Fibroblast of mammary gland (primary cell): ENCODE data around the gene SZRD1.

Source experiments
- DNase-seq: peaks from one replicate; pipeline ENCODE4 v3.0.0-alpha.2; 2010; ENCODE audit warnings: low read depth
- H3K4me3 ChIP-seq: 2 replicates; pipeline ENCODE4 v1.5.1; 2011; ENCODE audit warnings: low read depth, mild to moderate bottlenecking, low read length, moderate library complexity; ENCODE audit not compliant: control insufficient read depth
- TF ChIP-seq, protein P1 (sequence below): conservative IDR thresholded peaks from 2 replicates; pipeline ENCODE4 v1.5.1; 2011; ENCODE audit warnings: low read depth, low read length, inconsistent platforms; ENCODE audit not compliant: control insufficient read depth, insufficient read depth

Gene SZRD1

DNA sequence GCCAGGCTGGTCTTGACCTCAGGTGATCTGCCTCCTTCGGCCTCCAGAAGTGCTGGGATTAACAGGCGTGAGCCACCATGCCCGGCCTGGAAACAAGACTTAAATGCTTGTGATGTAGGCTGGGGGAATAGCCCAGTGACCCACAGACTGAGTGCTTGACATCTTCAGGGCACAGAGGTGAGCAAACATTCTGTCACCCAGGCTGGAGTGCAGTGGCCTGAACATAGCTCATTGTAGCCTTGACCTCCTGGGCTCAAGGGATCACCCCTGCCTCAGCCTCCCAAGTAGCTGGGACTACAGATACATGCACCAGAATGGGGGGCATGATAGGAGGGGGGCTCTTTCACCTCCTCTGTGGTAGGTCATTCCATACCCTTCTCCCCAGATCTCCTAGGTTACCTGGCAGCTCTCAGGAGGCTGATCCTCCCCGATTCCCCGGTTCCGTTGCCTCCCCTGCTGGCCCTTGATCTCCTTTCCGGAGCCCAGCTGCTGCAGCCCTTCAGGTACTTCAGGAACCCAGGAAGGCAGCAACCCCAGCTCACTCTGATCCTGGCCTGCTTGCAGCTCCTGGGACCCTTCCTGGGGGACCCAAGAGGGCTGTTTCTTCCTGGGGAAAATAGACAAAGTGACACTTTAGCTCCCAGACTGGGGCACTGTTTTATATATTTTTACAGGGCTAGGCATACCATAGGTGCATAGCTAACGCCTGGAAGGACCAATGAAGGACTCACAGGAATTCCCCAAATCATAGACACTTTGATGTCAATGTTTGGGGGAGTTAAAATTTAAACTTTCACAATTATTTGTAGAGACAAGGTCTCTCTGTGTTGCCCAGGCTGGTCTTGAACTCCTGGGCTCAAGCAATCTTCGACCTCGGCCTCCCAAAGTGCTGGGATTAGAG is 58.3 kb downstream of the SZRD1 start:
- TF ChIP-seq, protein P1, sequence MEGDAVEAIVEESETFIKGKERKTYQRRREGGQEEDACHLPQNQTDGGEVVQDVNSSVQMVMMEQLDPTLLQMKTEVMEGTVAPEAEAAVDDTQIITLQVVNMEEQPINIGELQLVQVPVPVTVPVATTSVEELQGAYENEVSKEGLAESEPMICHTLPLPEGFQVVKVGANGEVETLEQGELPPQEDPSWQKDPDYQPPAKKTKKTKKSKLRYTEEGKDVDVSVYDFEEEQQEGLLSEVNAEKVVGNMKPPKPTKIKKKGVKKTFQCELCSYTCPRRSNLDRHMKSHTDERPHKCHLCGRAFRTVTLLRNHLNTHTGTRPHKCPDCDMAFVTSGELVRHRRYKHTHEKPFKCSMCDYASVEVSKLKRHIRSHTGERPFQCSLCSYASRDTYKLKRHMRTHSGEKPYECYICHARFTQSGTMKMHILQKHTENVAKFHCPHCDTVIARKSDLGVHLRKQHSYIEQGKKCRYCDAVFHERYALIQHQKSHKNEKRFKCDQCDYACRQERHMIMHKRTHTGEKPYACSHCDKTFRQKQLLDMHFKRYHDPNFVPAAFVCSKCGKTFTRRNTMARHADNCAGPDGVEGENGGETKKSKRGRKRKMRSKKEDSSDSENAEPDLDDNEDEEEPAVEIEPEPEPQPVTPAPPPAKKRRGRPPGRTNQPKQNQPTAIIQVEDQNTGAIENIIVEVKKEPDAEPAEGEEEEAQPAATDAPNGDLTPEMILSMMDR, result no peak

DNA sequence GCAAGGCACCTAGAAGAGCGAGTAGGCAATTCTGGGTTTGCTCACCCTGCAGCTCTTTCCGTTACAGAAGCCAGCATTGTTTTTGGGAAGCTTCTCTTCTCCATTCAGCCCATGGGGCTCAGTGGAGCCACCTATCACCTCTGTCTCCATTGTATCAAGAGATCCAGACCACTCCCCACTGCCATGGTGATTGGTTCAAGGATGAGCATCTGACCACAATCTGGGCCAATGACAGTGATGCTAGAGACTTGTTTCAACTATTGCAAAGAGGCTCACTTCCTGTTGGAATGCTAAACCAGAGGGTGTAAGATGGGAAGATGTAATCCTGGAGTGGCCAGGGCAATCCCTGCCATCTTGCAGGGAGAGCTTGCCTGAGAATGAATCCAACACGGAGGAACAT is 63.6 kb downstream of the SZRD1 start:
- DNase-seq, result peak; percentile 20
- TF ChIP-seq, protein P1, result no peak
- no peak overlapping the region for H3K4me3 ChIP-seq

More for the DNA sequence above, 58.3 kb downstream of the SZRD1 start:
- no peak overlapping the region for H3K4me3 ChIP-seq
- no peak for DNase-seq

DNA sequence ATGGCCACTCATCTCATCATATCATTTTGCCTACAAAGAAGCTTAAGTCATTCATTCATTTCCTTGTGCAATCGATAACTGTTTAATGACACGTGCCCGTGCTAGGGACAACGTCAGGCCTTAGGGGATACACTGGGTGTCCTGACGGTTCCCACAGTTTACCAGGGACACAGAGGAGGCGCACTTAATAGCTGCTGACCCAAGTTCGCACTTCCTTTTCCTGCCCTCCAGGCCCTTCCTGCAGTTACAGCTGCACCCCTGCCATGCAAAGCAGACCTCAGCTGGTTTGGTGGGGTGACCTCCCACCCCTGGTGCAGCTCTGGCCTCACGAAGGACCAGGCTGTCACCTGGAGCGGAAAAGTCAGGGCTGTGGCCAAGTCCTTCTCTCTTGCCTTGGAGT is 66.0 kb downstream of the SZRD1 start:
- TF ChIP-seq, protein P1, result no peak
- no peak for DNase-seq
- no peak overlapping the region for H3K4me3 ChIP-seq

DNA sequence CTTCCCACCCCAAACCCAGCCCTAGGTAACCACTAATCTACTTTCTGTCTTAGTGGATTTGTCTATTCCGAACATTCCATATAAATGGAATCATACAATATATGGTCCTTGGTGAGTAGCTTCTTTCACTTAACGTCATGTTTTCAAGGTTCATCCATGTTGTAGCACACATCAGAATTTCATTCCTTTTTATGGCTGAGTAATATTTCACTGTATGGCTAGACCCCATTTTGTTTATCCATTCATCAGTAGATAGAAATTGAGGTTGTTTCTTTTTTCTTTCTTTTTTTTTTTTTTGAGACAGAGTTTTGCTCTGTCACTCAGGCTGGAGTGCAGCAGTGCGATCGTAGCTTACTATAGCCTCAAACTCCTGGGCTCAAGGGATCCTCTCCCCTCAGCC is 67.0 kb downstream of the SZRD1 start:
- no peak for DNase-seq
- H3K4me3 ChIP-seq, result no peak overlapping the region
- TF ChIP-seq, protein P1, result no peak

DNA sequence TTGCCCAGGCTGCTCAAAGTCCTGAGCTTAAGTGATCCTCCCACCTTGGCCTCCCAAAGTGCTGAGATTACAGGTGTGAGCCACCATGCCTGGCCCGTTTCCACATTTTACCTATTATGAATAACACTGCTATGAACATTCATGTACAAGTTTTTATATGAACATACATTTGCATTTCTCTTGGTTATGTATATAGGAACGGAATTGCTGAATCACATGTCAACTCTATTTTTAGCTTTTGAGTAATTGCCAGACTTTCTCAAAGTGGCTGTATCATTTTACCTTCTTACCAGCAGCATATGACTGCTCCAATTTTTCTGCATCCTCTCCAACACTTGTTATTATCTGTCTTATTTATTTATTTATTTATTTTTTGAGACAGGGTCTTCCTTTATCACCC is 67.5 kb downstream of the SZRD1 start:
- TF ChIP-seq, protein P1, result no peak
- no peak overlapping the region for H3K4me3 ChIP-seq
- peak; percentile 19 for DNase-seq

DNA sequence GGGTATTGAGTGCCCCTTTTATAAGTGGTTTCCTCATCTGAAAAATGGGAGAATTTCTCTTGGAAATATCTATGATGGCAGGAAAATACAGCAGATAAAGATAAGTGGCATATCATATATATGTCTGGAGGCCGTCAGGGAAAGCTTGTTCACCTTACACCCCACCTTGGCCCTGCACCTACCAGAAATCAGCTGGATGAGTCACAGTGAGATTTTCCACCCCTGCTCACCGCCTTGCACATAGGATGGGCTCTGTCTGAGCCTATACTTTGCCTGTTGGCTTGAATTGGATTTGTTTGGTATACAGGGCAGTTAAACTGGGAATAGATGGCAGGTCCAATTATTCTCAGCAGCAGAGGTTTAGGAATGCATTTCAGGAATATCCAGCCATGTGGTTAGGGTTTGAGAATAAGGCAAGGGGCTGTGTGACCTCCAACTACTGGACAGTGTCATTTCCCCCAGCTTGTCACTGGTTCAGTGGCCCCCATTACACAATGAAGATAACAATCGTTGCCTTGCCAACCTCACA is 70.0 kb downstream of the SZRD1 start, which contains the start of gene SPATA21:
Gene SPATA21, minus strand, starts transcription at position 479 of the 529 bp plus-strand sequence. CDS start 6,053 bp downstream, outside the sequence.
- no peak within 1 kb of the TSS for H3K4me3 ChIP-seq
- DNase-seq, result no peak
- TF ChIP-seq, protein P1, result no peak
